ENCODE results near the gene FAM78A.
A peak's percentile ranks its signal among the peaks of the same experiment; 100 is the strongest.
"Not testable (repeated sequence)": the region's sequence is repeated elsewhere in the genome, so short reads cannot be mapped to it uniquely, and the experiment has no call there.

The FAM78A gene

DNA sequence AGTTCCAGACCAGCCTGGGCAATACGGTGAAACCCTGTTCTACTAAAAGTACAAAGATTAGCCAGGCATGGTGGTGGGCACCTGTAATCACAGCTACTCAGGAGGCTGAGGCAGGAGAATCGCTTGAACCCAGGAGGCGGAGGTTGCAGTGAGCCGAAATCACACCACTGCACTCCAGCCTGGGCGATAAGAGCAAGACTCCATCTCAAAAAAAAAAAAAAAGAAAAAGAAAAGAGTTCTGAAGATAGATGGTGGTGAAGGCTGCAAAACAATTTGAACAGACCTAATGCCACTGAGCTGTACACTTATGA is 13.3 kb downstream of the FAM78A start:
- not testable (repeated sequence) for DNase-seq

DNA sequence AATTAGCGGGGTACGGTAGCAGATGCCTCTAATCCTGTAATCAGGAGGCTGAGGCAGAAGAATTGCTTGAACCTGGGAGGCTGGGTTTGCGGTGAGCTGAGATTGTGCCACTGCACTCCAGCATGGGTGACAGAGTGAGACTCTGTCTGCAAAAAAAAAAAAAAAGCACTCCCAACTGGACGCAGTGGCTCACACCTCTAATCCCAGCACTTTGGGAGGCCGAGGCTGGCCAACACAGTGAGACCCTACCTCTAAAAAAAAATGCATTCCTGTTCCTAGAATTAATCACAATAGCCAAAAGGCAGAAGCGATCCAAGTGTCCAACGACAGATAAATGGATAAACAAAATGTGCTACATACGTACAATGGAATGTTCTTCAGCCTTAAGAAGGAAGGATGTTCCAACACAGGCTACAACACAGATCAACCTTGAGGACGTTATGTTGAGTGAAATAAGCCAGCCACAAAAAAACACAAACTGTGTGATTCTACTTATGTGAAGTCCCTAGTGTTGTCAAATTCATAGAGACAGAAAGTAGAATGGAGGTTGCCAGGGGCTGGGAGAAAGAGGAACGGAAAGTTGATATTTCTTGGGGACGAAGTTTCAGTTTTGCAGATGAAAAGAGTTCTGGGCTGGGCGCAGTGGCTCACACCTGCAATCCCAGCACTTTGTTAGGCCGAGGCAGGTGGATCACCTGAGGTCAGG is 13.8 kb downstream of the FAM78A start:
- no peak for DNase-seq

DNA sequence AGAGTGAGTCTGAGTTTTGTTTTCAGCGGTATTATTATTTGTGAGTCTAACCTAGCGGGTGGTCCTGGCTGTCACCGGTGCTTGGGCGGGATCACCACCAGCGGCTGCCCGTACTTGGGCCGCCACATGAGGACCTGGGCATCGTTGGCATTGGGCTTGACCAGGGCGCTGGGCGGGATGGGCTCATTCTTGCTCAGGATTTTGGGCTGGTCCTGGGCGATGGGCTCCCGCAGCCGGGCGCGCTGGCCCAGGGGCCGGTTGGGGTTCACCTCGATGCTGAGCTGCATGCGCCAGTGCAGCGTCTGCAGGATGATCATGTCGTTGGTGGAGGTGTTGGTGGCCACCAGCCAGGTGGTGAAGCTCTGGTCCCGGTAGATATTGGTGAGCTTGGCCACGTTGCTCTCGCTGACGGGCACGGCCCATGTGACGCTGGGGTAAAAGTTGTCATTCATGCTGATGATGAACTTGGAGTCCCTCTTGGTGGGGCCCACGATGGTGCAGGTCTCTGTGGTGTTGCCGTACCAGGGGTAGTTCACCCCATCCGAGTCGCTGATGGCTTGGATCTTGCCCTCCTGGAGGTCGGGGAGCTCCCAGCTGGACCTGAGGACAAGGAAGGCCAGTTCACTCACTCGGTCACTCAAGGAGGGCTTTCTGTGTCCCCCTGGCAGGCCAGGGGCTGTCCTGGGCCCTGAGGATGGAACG is 15.4 kb downstream of the FAM78A start:
- DNase-seq = no peak

DNA sequence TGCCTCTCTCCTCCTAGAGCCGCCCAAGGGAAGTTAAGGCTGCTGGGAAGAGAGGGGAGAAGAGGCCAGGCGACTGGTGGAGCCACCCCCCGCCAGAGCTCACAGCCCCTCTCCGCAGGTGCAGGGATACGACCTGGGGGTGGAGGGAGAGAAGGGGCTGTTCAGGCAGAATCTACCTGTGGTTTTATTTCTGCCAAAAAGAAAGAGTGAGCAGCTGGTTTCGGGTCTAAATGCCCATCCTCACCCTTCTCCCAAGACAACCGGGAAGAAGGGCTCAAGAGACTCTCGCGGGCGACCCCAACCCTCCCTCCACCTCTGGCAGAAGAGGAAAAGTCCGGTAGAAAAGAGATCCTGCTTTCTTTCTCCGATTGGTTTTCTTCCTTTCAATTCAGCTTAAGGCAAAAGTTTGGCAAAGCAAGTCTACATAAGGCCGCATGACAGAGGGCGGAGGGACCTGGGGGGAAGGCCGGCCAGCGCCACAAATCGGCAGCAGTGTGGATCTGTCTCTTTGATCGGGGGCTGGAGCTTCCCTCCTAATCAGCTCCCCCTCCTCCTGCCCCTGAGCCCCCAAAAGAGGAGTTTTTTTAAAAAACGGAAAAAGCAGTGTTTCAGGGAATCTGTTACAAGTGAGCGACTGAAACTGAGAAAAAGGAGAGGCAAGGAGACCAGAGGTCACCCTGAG is 16.3 kb downstream of the FAM78A start:
- no peak for DNase-seq

DNA sequence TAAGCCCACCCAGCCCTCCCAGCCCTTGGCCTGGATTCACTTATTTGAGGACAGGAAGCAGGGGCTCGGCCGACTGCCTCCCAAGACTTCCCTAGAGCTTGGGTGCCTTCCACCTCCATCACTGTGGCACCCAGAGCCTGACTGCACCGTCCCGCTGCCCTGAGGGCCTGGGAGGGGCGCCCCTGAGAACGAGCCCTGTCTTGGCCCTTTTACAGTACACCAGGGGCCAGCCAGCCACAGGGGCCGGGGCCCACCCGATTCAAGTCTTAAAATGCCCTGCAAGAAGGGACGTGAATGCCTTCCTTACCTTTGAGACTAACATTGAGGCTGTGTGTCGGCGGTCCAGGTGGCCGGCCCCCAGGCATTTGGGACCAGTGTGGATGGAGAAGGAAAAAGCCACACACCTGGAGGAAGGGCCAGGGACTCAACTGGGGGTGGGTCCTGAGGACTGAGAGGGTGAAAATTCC is 16.8 kb downstream of the FAM78A start:
- no peak for DNase-seq

DNA sequence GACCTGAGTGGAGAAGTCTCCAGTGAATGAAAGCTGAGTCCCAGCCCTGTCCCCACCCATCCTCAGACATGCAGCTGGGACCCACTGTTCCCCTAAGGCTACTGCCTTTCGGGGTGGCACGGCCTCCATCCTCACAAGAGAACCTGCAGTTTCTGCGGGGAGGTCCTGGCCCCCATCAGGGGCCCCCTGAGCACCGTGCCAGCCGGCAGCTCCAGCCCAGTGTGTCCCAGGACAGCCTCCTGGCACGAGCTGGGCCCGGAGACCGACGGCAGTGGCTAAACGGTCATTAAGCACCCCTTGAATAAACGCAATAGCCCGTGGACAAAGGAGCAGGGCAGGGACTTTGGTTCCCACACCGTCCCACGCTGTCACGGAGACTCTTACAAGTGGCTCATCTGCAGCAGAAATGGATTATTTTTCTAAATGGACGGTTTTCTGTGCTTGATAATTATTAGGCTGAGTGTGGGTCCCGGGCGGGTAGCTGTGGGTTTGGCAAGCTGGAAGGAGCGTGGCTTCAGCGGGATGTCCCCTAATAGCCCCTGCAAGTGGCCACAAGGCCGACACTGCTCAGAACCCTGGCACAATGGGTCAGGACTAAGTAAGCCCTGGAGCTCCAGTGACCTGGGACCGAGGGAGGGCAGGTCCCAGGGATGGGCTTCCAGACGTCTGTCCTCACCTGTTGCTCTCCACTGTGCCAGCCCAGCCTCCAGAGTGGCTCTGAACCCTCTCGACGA is 17.4 kb downstream of the FAM78A start:
- DNase-seq = no peak

DNA sequence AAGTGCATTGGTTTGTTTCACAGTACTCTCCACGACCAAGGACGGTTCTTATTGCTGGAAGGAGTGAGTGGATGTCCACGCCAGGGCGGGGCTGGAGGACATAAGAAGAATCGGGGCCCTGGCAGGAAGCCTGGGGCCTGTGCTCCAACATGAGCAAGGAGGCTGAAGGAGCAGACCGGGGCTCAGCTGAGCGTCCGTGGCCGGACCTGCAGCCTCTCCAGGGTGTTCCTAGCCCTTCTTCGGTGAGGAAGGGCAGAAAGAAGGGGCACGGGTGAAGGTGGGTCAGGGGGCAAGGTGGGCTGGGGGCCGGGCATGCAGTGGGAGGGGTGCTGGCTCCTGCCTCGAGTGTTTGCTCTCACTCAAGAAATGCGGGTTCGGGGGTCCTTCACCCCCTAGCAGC is 18.1 kb downstream of the FAM78A start:
- no peak for DNase-seq

DNA sequence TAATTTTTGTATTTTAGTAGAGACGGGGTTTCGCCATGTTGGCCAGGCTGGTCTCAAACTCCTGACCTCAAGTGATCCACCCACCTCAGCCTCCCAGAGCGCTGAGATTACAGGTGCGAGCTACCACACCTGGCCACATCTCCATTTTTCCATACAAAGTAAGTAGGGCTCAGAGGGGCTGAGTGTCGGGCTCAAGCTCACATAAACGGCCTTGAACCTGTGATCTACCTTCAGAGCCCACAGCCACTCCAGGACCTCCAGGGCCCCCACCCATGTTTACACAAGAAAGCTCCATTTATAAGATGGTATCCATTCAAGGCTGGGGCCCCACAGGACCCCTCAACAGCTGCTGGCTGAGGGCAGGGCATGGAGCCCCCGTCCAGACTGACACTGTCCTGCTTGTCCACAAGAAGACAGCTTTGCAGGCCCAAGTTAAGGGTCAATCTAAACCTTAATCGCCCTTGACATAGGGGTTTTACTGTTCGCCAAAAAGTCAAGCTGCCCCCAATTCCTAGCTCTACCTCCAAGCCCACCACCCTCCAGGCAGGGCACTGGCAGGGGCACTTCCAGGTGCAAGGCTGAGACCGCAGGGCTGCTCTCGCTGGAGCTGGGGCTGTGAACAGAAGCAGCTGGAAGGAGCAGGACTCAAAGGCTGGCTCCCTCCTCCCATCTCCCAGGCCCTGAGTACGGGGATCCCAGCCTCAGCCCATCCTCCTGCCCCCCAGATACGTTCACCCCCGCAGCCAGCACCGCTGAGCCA is 18.9 kb downstream of the FAM78A start:
- no peak for DNase-seq

DNA sequence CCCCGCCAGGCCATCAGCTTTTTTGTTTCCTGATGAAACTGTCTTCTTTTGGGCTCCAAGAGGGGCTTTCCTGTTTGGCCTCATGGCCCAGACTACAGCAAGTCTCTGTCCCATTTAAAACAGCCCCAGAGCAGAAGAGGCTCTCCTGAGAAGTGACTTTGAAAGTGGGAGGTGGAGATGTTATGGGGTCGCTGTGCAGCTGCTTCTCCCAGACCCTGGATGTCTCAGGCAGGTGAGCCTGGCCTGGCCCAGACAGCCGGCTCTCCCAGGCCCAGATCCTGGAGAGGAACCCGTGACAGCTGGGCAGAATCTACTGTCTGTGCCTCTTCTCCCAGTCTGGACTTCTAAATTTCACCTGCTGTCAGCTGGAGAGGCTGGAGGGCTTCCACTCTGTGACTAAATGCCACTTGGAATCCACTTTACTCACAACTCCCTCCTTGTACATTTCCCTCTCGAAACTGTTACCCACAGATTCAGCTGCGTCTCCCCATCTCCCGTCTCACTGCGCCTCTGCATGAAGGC is 20.6 kb downstream of the FAM78A start:
- no peak for DNase-seq

DNA sequence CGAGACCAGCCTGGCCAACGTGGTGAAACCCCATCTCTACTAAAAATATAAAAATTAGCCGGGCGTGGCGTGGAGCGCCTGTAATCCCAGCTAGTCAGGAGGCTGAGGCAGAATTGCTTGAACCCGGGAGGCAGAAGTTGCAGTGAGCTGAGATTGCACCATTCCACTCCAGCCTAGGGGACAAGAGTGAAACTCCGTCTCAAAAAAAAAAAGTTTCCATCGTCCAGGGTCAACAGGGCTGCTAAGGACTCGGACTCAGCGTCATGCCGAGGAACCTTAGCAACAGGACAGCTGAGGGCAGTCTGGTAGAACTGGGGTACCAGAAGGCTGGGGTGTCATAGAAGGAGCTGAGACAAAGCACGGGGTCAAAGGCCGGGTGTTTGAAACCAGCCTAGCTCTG is 21.7 kb downstream of the FAM78A start:
- no peak for DNase-seq

DNA sequence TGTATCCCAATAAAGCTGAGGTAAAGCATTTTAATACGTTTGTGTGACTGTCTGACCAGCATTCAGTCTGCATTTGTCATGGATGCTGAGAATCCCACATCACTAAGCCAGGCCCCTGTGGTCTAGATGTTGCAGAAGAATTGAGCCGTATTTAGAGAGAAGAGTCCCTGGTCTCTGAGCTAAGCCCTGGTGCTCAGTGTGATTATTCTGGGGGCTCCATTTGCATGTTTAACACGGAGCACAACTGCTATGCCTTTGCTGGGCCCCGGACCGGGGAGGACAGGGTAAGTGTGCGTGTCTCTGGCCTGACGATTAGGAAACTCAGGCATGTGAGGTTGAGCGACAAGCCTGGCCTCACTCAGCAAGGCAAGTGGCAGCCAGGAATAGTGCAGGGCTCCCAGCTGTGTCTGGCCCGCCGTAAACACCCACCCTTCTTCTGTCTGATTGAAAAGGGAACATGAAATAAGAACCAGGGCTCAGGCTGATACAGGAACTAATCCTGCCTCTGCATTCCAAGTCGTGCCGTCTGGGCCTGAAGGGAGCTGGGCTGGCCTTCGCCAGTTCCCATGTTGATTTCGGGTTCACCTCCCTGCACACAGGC is 22.3 kb downstream of the FAM78A start:
- no peak for DNase-seq

DNA sequence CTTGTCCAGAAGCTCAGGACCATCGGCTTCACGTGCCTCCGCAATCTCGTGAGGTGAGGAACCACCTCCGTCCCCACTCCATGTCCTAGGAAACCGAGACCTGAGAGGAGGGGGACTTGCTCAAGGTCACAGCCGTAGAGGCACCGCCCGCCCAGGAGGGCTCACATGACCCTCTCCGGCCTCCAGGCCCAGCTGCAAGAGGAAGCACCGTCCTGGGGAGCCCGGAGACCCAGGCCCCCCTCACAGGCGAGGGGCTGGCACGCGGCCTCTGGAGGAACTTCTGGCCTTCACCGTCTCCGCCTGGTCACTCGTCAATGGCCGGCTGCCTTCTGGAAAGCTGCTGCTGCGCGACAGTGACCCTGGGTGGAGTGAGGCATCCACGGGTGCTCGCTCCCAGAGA is 24.2 kb downstream of the FAM78A start:
- no peak for DNase-seq

DNA sequence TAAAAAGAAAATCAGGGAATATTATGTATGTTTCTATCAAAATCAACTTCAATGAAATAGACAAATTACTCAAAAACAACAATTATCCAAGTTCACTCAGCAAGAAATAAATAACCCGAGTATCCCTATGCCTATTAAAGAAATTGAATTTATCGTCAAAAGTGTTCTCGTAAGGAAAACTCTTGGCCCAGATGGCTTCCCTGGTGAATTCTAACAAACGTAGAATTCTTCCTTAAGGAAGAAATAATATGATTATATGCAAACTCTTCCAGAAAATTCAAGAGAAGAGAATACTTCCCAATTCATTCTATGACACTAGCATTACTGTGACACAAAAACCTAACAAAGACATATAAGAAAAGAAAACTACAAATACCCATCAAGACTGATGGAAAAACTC is 29.7 kb downstream of the FAM78A start:
- no peak for DNase-seq

DNA sequence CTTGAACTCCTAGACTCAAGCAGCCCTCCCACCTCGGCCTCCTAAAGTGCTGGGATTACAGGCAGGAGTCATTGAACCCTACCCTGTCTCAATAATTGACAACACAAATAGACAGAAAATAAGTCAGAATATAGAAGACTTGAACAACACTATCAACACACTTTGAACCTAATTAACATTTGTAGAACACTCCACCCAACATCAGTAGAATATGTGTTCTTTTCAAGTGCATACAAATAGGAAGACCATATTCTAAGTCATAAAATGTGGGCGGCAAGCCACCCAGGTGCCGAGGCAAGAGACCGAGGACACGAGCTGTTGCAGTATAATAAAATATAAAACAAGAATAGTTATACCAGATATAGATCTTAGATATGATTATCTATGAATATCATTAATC is 32.0 kb downstream of the FAM78A start:
- DNase-seq = not testable (repeated sequence)

DNA sequence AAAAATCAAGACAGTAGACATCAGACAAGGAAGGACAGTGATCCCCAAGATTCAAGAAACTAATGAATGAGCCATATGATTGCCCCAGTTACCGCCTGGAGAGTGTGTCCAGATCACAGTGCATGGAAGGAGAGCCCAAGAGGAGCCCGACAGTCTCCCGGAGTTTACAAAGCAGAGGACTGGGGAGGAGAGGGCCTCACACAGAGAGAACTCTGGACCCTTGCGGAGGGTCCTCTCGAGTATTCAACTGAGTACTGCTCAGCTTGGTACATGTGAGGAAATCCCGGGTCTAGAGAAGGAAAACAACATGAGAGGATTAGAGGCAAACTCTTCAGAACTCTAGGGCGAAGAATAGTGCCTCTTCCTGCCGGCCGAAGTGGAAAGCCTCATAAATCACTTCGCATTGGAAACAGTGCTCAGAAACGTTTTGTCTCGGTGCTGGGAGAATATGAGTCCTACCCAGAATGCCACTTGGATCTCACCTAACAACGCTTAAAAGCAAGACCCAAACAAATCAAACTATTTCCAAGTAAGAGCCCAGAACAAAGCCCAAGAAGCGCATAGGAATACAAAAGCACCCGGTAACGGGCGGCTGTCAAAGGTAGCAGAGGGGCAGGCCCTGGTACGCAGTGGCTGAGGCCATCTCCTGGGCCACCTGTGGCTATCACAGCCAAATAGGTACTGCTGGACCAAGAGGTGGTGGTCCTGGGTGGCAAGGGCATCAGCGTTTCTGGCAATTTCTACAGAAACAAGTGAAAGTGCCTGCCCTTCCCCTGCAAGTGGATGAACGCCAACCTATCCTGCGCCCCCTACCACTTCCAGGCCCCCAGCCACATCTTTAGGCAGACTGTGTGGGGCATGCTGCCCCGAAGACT is 36.0 kb downstream of the FAM78A start:
- no peak for DNase-seq

DNA sequence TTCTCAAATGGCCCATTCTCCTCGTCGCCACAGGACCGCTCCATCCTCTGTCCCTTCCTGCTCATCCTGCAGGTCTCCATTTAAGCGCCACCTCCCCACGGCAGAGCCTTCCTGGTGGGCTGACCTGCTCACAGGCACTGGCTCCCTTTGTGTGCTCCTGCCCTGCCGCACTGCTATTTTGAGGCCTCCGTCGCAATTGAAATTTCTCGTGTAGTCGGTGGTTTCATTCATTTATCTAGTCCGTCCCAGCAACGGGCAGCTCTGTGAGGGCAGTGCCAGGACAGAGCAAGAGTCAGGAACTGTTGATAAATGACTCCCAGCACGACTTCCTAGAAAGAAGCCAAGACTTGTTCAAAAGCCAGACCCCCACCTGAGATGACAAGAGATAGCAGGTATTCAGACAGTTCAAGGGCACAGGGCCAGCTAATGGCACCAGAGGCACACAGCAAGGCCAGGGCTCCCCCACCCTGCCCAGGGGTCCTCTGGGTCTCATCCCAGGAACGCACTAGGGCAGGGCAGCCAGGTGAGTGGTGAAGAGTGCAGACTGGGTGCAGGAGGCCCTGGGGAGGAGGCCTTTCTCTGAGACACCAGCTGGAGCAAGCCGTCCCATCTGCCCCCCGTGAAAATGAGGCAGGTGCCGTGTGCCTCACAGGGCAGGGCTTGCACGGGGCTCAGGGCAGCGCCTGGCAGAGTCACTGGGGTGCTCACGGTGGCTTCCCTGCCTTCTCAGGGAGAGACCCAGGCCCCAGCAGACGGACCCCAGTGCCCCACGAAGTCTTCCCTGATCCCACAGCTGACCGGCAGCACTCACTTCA is 36.9 kb downstream of the FAM78A start:
- DNase-seq = no peak

DNA sequence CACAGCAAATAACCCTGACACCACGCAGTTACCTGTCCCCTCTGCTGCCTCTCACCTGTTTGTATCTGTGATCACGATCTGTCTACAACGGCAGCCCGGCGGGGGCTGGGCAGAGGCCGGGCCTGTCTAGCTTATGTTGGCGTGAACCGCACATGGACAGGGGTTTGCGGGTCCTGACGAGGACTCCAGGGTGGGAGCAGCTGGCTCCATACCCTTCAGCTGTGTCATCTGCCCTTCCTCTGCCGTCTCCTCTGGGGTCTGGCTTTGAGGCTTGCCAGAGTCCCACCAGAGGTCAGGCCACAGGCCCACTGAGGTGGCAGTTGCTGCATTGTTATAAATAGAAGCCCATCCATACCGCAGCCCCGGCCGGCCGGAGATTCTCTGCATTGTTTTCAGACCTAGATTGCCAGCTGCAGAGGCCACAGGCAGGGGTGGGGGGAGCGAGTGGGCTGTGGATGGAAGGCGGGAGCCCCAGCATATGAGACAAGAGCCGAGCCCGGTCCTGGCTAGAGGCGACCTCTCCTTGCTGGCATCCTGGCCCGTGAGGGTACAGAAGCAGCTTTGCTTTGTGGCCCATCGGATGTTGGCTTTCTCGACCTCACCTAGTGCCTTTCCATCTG is 37.8 kb downstream of the FAM78A start:
- no peak for DNase-seq

DNA sequence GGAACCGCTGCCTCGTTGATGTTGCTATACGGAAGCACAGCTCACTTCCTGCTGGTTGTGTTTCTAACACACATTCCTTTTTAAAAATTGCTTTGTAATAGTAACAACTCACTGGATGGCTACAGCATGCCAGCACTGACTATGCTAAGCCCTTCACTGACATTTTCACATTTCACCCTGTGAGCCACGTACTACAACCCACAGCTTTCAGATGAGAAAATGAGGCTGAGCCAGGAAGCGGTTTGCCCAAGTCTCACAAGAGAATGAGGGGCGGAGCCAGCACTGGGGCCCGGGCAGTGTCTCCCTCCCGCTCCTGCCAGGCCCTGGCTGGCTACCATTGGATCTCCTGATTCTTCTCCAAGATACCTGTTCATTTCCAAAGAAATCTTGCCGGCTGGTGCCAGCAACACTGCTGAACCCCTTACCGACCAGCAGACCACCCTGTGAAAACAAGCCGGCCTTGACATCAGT is 38.3 kb downstream of the FAM78A start:
- DNase-seq = peak; percentile 56

DNA sequence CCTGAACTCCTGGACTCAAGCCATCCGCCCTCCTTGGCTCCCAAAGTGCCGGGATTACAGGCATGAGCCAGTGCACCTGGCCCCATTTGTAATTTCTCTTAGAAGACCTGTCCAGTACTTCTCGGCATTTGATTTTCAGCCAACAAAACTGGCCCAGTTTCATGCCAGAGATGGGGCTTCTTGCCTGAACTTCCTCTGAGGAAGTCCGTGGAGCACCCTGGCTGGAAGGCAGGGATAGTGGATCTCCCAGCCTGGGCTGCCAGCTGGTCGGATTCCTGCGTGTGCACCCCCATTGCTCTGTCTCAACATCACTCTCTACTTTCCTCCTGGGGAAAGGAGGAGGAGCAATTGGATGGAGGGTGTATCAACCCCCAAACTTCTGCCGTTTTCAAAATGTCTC is 39.0 kb downstream of the FAM78A start:
- no peak for DNase-seq
